ENCODE measurements around the gene MAP1B.
"Not testable (repeated sequence)": the region's sequence is repeated elsewhere in the genome, so short reads cannot be mapped to it uniquely, and the experiment has no call there.

The MAP1B gene

GRCh38 chr5:72107131-72107900 is at the start of gene MAP1B:
Gene MAP1B (plus strand): TSS chr5:72107475. CDS start chr5:72107532, 57 bp downstream.
- no peak for DNase-seq (ENCODE audit: low read depth, low spot score)

GRCh38 chr5:72057816-72058215 is 49.5 kb upstream of the MAP1B start:
- no peak overlapping the region for H3K27ac ChIP-seq
- DNase-seq (ENCODE audit: low read depth, low spot score) = no peak

More at GRCh38 chr5:72107131-72107900, at the start of gene MAP1B:
- H3K27ac ChIP-seq = peak within 1 kb of the TSS; percentile 30

GRCh38 chr5:72063219-72063819 is 44.0 kb upstream of the MAP1B start:
- DNase-seq (ENCODE audit: low read depth, low spot score) = no peak
- H3K27ac ChIP-seq = no peak overlapping the region

GRCh38 chr5:72064801-72065570 is 42.3 kb upstream of the MAP1B start:
- DNase-seq (ENCODE audit: low read depth, low spot score) = no peak
- no peak overlapping the region for H3K27ac ChIP-seq

- DNase-seq (ENCODE audit: low read depth, low spot score) = no peak
- H3K27ac ChIP-seq = peak overlapping the region; percentile 68
Observed at GRCh38 chr5:72065751-72066255, 41.5 kb upstream of the MAP1B start.

GRCh38 chr5:72066705-72067107 is 40.6 kb upstream of the MAP1B start:
- peak overlapping the region; percentile 68 for H3K27ac ChIP-seq
- peak; percentile 41 for DNase-seq (ENCODE audit: low read depth, low spot score)

- peak; percentile 24 for DNase-seq (ENCODE audit: low read depth, low spot score)
- peak overlapping the region; percentile 68 for H3K27ac ChIP-seq
Observed at GRCh38 chr5:72067682-72068470, 39.4 kb upstream of the MAP1B start.

- no peak overlapping the region for H3K27ac ChIP-seq
- DNase-seq (ENCODE audit: low read depth, low spot score) = no peak
Observed at GRCh38 chr5:72070529-72070928, 36.7 kb upstream of the MAP1B start.

GRCh38 chr5:72071906-72072305 is 35.4 kb upstream of the MAP1B start:
- H3K27ac ChIP-seq = no peak overlapping the region
- DNase-seq (ENCODE audit: low read depth, low spot score) = no peak

- no peak overlapping the region for H3K27ac ChIP-seq
- no peak for DNase-seq (ENCODE audit: low read depth, low spot score)
Observed at GRCh38 chr5:72074251-72074650, 33.0 kb upstream of the MAP1B start.

GRCh38 chr5:72075461-72075860 is 31.8 kb upstream of the MAP1B start:
- H3K27ac ChIP-seq = no peak overlapping the region
- no peak for DNase-seq (ENCODE audit: low read depth, low spot score)

GRCh38 chr5:72076621-72077300 is 30.5 kb upstream of the MAP1B start:
- no peak for DNase-seq (ENCODE audit: low read depth, low spot score)
- no peak overlapping the region for H3K27ac ChIP-seq

GRCh38 chr5:72077390-72077789 is 29.9 kb upstream of the MAP1B start:
- DNase-seq (ENCODE audit: low read depth, low spot score) = no peak
- no peak overlapping the region for H3K27ac ChIP-seq

GRCh38 chr5:72079288-72079687 is 28.0 kb upstream of the MAP1B start:
- H3K27ac ChIP-seq = no peak overlapping the region
- no peak for DNase-seq (ENCODE audit: low read depth, low spot score)

- no peak for DNase-seq (ENCODE audit: low read depth, low spot score)
- no peak overlapping the region for H3K27ac ChIP-seq
Observed at GRCh38 chr5:72082048-72082447, 25.2 kb upstream of the MAP1B start.

- no peak overlapping the region for H3K27ac ChIP-seq
- no peak for DNase-seq (ENCODE audit: low read depth, low spot score)
Observed at GRCh38 chr5:72084876-72085275, 22.4 kb upstream of the MAP1B start.

- DNase-seq (ENCODE audit: low read depth, low spot score) = no peak
- no peak overlapping the region for H3K27ac ChIP-seq
Observed at GRCh38 chr5:72085319-72085718, 22.0 kb upstream of the MAP1B start.

GRCh38 chr5:72089713-72090112 is 17.6 kb upstream of the MAP1B start:
- not testable (repeated sequence) for DNase-seq (ENCODE audit: low read depth, low spot score); H3K27ac ChIP-seq

GRCh38 chr5:72092074-72092473 is 15.2 kb upstream of the MAP1B start:
- DNase-seq (ENCODE audit: low read depth, low spot score) = no peak
- no peak overlapping the region for H3K27ac ChIP-seq

GRCh38 chr5:72093217-72093616 is 14.1 kb upstream of the MAP1B start:
- H3K27ac ChIP-seq = no peak overlapping the region
- no peak for DNase-seq (ENCODE audit: low read depth, low spot score)
